Right atrium auricular region (tissue), 2 donors: ENCODE data around the gene MYO16. TPM values are rescaled to one million over a fixed set of nuclear protein-coding genes. Genes with fewer than 3 reads are reported as not detected.
"Not testable (repeated sequence)": the region's sequence is repeated elsewhere in the genome, so short reads cannot be mapped to it uniquely, and the experiment has no call there.

Experiments
- DNase-seq: peaks from one replicate; pipeline ENCODE4 v3.0.0-alpha.2; 2019; ENCODE audit warnings: low spot score
- H3K27ac ChIP-seq, 2 donors: fragments of 200-600 bp; sonication (generic); 1 replicate in 1 of 2; 2 replicates in 1 of 2; pipeline ENCODE4 v1.5.1; 2016 to 2019
- H3K27me3 ChIP-seq, 2 donors: fragments of 200-600 bp; sonication (generic); one replicate each; pipeline versions ENCODE4 v1.5.1 to v1.6.0; 2017 to 2019
- H3K36me3 ChIP-seq: fragments of 200-600 bp; sonication (generic); one replicate; pipeline ENCODE4 v1.5.1; 2016
- H3K4me1 ChIP-seq, 2 donors: fragments of 200-600 bp; sonication (generic); one replicate each; pipeline versions ENCODE4 v1.5.1 to v1.6.0; 2017 to 2019
- H3K4me3 ChIP-seq, 2 donors: fragments of 200-600 bp; sonication (generic); 1 replicate in 1 of 2; 2 replicates in 1 of 2; pipeline ENCODE4 v1.5.1; 2017 to 2019; ENCODE audit warnings: mild to moderate bottlenecking in 1 of 2, moderate library complexity in 1 of 2
- H3K9me3 ChIP-seq, 2 donors: fragments of 200-600 bp; sonication (generic); one replicate each; pipeline ENCODE4 v1.5.1; 2019
- CTCF ChIP-seq, 2 donors: fragments of 200-600 bp; sonication (generic); IDR thresholded peaks; one replicate each; pipeline ENCODE4 v1.5.1; 2019; ENCODE audit warnings: antibody characterized with exemption in 2 of 2
- total RNA-seq, 2 donors: library from RNA; depleted of rRNA; stranded (reverse); fragments of >200 nt; gene quantifications; one replicate each; pipeline ENCODE4 v1.1.0, GENCODE V29; 2016

The MYO16 gene
- total RNA-seq, 2 donors from 2014 or later = 1.1 to 1.8 TPM

GRCh38 chr13:109090796-109091195 is 461.4 kb downstream of the MYO16 start:
- no peaks in the 10 kb centered on the region for H3K4me1 ChIP-seq
- no peak for DNase-seq
- no peaks in the 10 kb centered on the region for H3K9me3 ChIP-seq
- TF ChIP-seq CTCF (IDR thresholded peaks at IDR 0.05) = no peak
- H3K36me3 ChIP-seq = no peaks in the 10 kb centered on the region
- H3K4me3 ChIP-seq = no peak overlapping the region
- no peak overlapping the region for H3K27ac ChIP-seq
- H3K27me3 ChIP-seq = no peaks in the 10 kb centered on the region

- DNase-seq = no peak
- TF ChIP-seq CTCF (IDR thresholded peaks at IDR 0.05) = no peak
- H3K27ac ChIP-seq = no peak overlapping the region
- H3K9me3 ChIP-seq = no peaks in the 10 kb centered on the region
- no peaks in the 10 kb centered on the region for H3K36me3 ChIP-seq
- H3K4me1 ChIP-seq = no peaks in the 10 kb centered on the region
- no peaks in the 10 kb centered on the region for H3K27me3 ChIP-seq
- H3K4me3 ChIP-seq = no peak overlapping the region
Observed at GRCh38 chr13:109091249-109091648, 461.8 kb downstream of the MYO16 start.

- not testable (repeated sequence) for H3K36me3 ChIP-seq, H3K9me3 ChIP-seq, DNase-seq, H3K4me1 ChIP-seq, H3K4me3 ChIP-seq, H3K27me3 ChIP-seq, H3K27ac ChIP-seq
Observed at GRCh38 chr13:109092186-109092585, 462.8 kb downstream of the MYO16 start.

- Histone ChIP-seq H3K36me3 (no peaks in the 10 kb centered on the region), H3K9me3 (no peaks in the 10 kb centered on the region)
- TF ChIP-seq CTCF (IDR thresholded peaks at IDR 0.05) = no peak
Observed at GRCh38 chr13:109093998-109094397, 464.6 kb downstream of the MYO16 start.

GRCh38 chr13:109095126-109095525 is 465.7 kb downstream of the MYO16 start:
- Histone ChIP-seq H3K4me1 (no peaks in the 10 kb centered on the region), H3K36me3 (no peaks in the 10 kb centered on the region), H3K27me3 (no peaks in the 10 kb centered on the region), H3K4me3 (no peak overlapping the region), H3K9me3 (no peaks in the 10 kb centered on the region), H3K27ac (no peak overlapping the region)
- DNase-seq = no peak
- TF ChIP-seq CTCF (IDR thresholded peaks at IDR 0.05) = no peak

More at GRCh38 chr13:109093998-109094397, 464.6 kb downstream of the MYO16 start:
- Histone ChIP-seq H3K4me3 (no peak overlapping the region), H3K4me1 (no peaks in the 10 kb centered on the region), H3K27ac (no peak overlapping the region), H3K27me3 (no peaks in the 10 kb centered on the region)
- no peak for DNase-seq

GRCh38 chr13:109096101-109096500 is 466.7 kb downstream of the MYO16 start:
- Histone ChIP-seq H3K4me1 (no peaks in the 10 kb centered on the region), H3K27ac (no peak overlapping the region), H3K36me3 (no peaks in the 10 kb centered on the region), H3K27me3 (no peaks in the 10 kb centered on the region), H3K9me3 (no peaks in the 10 kb centered on the region), H3K4me3 (no peak overlapping the region)
- no peak for TF ChIP-seq CTCF (IDR thresholded peaks at IDR 0.05)
- DNase-seq = no peak
